HG02678 (cell line): ENCODE measurements around the gene TBC1D13.

Experiments
- ATAC-seq: cut with Tn5 transposase; IDR thresholded peaks from one replicate; pipeline ENCODE4 v1.9.1; 2021; ENCODE audit warnings: mild to moderate bottlenecking, moderate library complexity; ENCODE audit not compliant: unreplicated experiment

Gene TBC1D13

GRCh38 chr9:128819716-128820664 is 32.9 kb downstream of the TBC1D13 start:
- no peak for ATAC-seq

GRCh38 chr9:128820665-128821583 is 33.9 kb downstream of the TBC1D13 start:
- no peak for ATAC-seq

GRCh38 chr9:128821584-128822406 is 34.7 kb downstream of the TBC1D13 start:
- no peak for ATAC-seq

GRCh38 chr9:128822407-128823042 is 35.5 kb downstream of the TBC1D13 start:
- no peak for ATAC-seq

- ATAC-seq: no peak
Observed at GRCh38 chr9:128823362-128823902, 36.4 kb downstream of the TBC1D13 start.

GRCh38 chr9:128823903-128824406 is 36.9 kb downstream of the TBC1D13 start:
- no peak for ATAC-seq

GRCh38 chr9:128824911-128825310 is 37.9 kb downstream of the TBC1D13 start:
- no peak for ATAC-seq

GRCh38 chr9:128825923-128826700 is 39.1 kb downstream of the TBC1D13 start:
- ATAC-seq: no peak

- ATAC-seq: no peak
Observed at GRCh38 chr9:128828267-128828666, 41.2 kb downstream of the TBC1D13 start.

- ATAC-seq: no peak
Observed at GRCh38 chr9:128828719-128829452, 41.8 kb downstream of the TBC1D13 start.

- ATAC-seq: peak; percentile 98
Observed at GRCh38 chr9:128829477-128830251, 42.6 kb downstream of the TBC1D13 start, which contains the start of gene SPOUT1. Gene SPOUT1, minus strand, starts transcription at chr9:128829794. Its CDS starts 14 bp downstream, at chr9:128829780.

GRCh38 chr9:128833696-128834095 is 46.6 kb downstream of the TBC1D13 start:
- no peak for ATAC-seq

- no peak for ATAC-seq
Observed at GRCh38 chr9:128835246-128836210, 48.5 kb downstream of the TBC1D13 start.

- ATAC-seq: no peak
Observed at GRCh38 chr9:128836509-128837145, 49.6 kb downstream of the TBC1D13 start.

GRCh38 chr9:128838338-128838737 is 51.3 kb downstream of the TBC1D13 start:
- ATAC-seq: no peak

- no peak for ATAC-seq
Observed at GRCh38 chr9:128840524-128840923, 53.5 kb downstream of the TBC1D13 start.
